Measurements from ENCODE around the gene PARP8. TPM values are rescaled to one million over a fixed set of nuclear protein-coding genes. Genes with fewer than 3 reads are reported as not detected.

Gene PARP8
- total RNA-seq, 3 donors from 2014 or later (not counting 1 experiment from before 2014, with no cell fraction given): 359 to 395 (median 372) TPM

DNA sequence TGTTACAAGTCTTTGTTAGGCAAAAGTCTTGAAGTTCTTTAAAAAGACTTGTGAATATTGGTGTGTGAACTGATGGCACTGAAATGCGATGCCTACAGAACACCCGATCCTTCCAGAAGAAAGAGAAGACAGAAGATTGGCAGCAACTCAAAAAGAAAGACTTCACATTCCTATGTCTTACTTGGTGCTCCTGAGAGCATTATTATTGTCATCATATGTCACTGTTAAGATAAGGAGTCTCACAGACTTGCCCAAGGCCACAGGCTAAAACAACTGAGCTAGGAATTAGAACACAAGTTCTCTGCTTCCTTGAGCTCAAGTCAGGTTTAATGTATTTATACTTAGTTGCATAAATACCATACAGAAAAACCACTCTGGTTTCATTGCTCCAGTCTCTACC lies 198.0 kb downstream of the PARP8 start:
- Mint-ChIP-seq H3K27ac (no peak overlapping the region), H3K4me3 (no peak overlapping the region), H3K36me3 (no peaks in the 10 kb centered on the region), H3K9me3 (peaks cover 0 to 4% of the 10 kb centered on the region in 2 donors), H3K27me3 (ENCODE audit: low read depth in 2 of 2) (peaks cover 21 to 55% of the 10 kb centered on the region in 2 donors), H3K4me1 (no peaks in the 10 kb centered on the region)
- H3K4me1 ChIP-seq (ENCODE audit: control insufficient read depth, insufficient read depth, low read length): no peaks in the 10 kb centered on the region
- H3K9me3 ChIP-seq (ENCODE audit: control insufficient read depth, insufficient read depth, low read length): no peaks in the 10 kb centered on the region
- DNase-seq: no peak
- ATAC-seq: no peak
- peaks cover 14% of the 10 kb centered on the region for H3K27me3 ChIP-seq (ENCODE audit: control insufficient read depth, insufficient read depth, low read length)
- H3K4me3 ChIP-seq (ENCODE audit: low read length): no peak overlapping the region
- intact Hi-C loops (cut with micrococcal nuclease): no loop called here
- TF ChIP-seq, protein P1, sequence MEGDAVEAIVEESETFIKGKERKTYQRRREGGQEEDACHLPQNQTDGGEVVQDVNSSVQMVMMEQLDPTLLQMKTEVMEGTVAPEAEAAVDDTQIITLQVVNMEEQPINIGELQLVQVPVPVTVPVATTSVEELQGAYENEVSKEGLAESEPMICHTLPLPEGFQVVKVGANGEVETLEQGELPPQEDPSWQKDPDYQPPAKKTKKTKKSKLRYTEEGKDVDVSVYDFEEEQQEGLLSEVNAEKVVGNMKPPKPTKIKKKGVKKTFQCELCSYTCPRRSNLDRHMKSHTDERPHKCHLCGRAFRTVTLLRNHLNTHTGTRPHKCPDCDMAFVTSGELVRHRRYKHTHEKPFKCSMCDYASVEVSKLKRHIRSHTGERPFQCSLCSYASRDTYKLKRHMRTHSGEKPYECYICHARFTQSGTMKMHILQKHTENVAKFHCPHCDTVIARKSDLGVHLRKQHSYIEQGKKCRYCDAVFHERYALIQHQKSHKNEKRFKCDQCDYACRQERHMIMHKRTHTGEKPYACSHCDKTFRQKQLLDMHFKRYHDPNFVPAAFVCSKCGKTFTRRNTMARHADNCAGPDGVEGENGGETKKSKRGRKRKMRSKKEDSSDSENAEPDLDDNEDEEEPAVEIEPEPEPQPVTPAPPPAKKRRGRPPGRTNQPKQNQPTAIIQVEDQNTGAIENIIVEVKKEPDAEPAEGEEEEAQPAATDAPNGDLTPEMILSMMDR (IDR thresholded peaks at IDR 0.05): no peak
- H3K27ac ChIP-seq (ENCODE audit: low read length): no peak overlapping the region
- no peaks in the 10 kb centered on the region for H3K36me3 ChIP-seq (ENCODE audit: control insufficient read depth, insufficient read depth, low read length)
- WGBS (ENCODE audit: insufficient coverage): 84% methylated on average over 2 of the region's 2 CpGs

- Histone ChIP-seq H3K36me3 (ENCODE audit: control insufficient read depth, insufficient read depth, low read length) (no peaks in the 10 kb centered on the region), H3K27ac (ENCODE audit: low read length) (no peak overlapping the region), H3K4me3 (ENCODE audit: low read length) (no peak overlapping the region), H3K9me3 (ENCODE audit: control insufficient read depth, insufficient read depth, low read length) (no peaks in the 10 kb centered on the region), H3K4me1 (ENCODE audit: control insufficient read depth, insufficient read depth, low read length) (no peaks in the 10 kb centered on the region), H3K27me3 (ENCODE audit: control insufficient read depth, insufficient read depth, low read length) (peaks cover 19% of the 10 kb centered on the region)
- TF ChIP-seq, protein P1 (IDR thresholded peaks at IDR 0.05): no peak
- WGBS (ENCODE audit: insufficient coverage): 100% methylated on average over 1 of the region's 1 CpG
- Mint-ChIP-seq H3K27me3 (ENCODE audit: low read depth in 2 of 2) (peaks cover 25 to 52% of the 10 kb centered on the region in 2 donors), H3K4me3 (no peak overlapping the region), H3K9me3 (peaks cover 0 to 2% of the 10 kb centered on the region in 2 donors), H3K36me3 (no peaks in the 10 kb centered on the region), H3K4me1 (no peaks in the 10 kb centered on the region), H3K27ac (no peak overlapping the region)
- DNase-seq (no peak), ATAC-seq (no peak)
- intact Hi-C loops (cut with micrococcal nuclease): no loop called here
These were observed 200.0 kb downstream of the PARP8 start for GRCh38 chr5:50866415-50866814.

DNA sequence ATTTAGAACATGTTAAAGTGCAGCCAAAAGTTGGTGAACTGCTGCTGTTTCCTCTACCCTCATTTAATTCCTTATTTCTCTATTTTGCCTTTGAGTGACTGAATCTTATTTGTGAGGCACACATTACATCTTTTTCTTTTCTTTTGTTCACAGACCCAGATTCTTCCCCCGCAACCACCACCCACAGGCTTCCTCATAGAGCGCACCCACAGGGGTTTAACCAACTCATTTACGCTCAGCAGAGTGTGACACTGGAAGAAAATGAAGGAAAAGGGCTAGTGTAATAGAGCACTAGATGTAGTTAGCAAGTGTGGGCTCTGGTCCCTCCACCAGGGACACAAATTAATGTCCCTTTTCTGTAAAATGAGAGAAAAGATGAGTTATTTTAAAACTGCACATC lies 200.7 kb downstream of the PARP8 start:
- peaks cover 0 to 2% of the 10 kb centered on the region in 2 donors for H3K9me3 Mint-ChIP-seq
- H3K4me3 ChIP-seq (ENCODE audit: low read length): no peak overlapping the region
- H3K36me3 ChIP-seq (ENCODE audit: control insufficient read depth, insufficient read depth, low read length): no peaks in the 10 kb centered on the region
- intact Hi-C loops (cut with micrococcal nuclease): no loop called here
- 86% methylated on average over 1 of the region's 3 CpGs for WGBS (ENCODE audit: insufficient coverage)
- H3K36me3 Mint-ChIP-seq: no peaks in the 10 kb centered on the region
- no peak overlapping the region for H3K4me3 Mint-ChIP-seq
- TF ChIP-seq, protein P1 (IDR thresholded peaks at IDR 0.05): no peak
- DNase-seq: no peak
- H3K4me1 Mint-ChIP-seq: no peaks in the 10 kb centered on the region
- H3K27me3 Mint-ChIP-seq (ENCODE audit: low read depth in 2 of 2): peaks cover 25 to 51% of the 10 kb centered on the region in 2 donors
- H3K27me3 ChIP-seq (ENCODE audit: control insufficient read depth, insufficient read depth, low read length): peaks cover 17% of the 10 kb centered on the region
- H3K27ac ChIP-seq (ENCODE audit: low read length): no peak overlapping the region
- no peak overlapping the region for H3K27ac Mint-ChIP-seq
- H3K9me3 ChIP-seq (ENCODE audit: control insufficient read depth, insufficient read depth, low read length): no peaks in the 10 kb centered on the region
- no peaks in the 10 kb centered on the region for H3K4me1 ChIP-seq (ENCODE audit: control insufficient read depth, insufficient read depth, low read length)
- no peak for ATAC-seq

GRCh38 chr5:50873595-50874277 lies 207.3 kb downstream of the PARP8 start:
- H3K9me3 ChIP-seq (ENCODE audit: control insufficient read depth, insufficient read depth, low read length): no peaks in the 10 kb centered on the region
- ATAC-seq: no peak
- Mint-ChIP-seq H3K27ac (no peak overlapping the region), H3K4me3 (no peak overlapping the region), H3K36me3 (no peaks in the 10 kb centered on the region), H3K27me3 (ENCODE audit: low read depth in 2 of 2) (peaks cover 26 to 28% of the 10 kb centered on the region in 2 donors), H3K9me3 (peaks cover 0 to 3% of the 10 kb centered on the region in 2 donors), H3K4me1 (peaks cover 0 to 6% of the 10 kb centered on the region in 2 donors)
- 50% methylated on average over 2 of the region's 2 CpGs for WGBS (ENCODE audit: insufficient coverage)
- H3K27ac ChIP-seq (ENCODE audit: low read length): no peak overlapping the region
- TF ChIP-seq, protein P1 (IDR thresholded peaks at IDR 0.05): no peak
- no peaks in the 10 kb centered on the region for H3K4me1 ChIP-seq (ENCODE audit: control insufficient read depth, insufficient read depth, low read length)
- no peak for DNase-seq
- intact Hi-C loops (cut with micrococcal nuclease): no loop called here
- no peak overlapping the region for H3K4me3 ChIP-seq (ENCODE audit: low read length)
- H3K36me3 ChIP-seq (ENCODE audit: control insufficient read depth, insufficient read depth, low read length): no peaks in the 10 kb centered on the region
- H3K27me3 ChIP-seq (ENCODE audit: control insufficient read depth, insufficient read depth, low read length): peaks cover 4% of the 10 kb centered on the region

Measured in natural killer cell (primary cell).